Stimulated activated CD4-positive, alpha-beta T cell treated with anti-CD3 and anti-CD28 coated beads, Interleukin-15, amount 100 ng/mL, for 24 hours (primary cell): Measurements from ENCODE around the gene RHBDF2.
A peak's percentile ranks its signal among the peaks of the same experiment; 100 is the strongest.

Experiments used
- DNase-seq: peaks from one replicate; pipeline ENCODE4 v3.0.0-alpha.2; 2020

Gene RHBDF2

DNA sequence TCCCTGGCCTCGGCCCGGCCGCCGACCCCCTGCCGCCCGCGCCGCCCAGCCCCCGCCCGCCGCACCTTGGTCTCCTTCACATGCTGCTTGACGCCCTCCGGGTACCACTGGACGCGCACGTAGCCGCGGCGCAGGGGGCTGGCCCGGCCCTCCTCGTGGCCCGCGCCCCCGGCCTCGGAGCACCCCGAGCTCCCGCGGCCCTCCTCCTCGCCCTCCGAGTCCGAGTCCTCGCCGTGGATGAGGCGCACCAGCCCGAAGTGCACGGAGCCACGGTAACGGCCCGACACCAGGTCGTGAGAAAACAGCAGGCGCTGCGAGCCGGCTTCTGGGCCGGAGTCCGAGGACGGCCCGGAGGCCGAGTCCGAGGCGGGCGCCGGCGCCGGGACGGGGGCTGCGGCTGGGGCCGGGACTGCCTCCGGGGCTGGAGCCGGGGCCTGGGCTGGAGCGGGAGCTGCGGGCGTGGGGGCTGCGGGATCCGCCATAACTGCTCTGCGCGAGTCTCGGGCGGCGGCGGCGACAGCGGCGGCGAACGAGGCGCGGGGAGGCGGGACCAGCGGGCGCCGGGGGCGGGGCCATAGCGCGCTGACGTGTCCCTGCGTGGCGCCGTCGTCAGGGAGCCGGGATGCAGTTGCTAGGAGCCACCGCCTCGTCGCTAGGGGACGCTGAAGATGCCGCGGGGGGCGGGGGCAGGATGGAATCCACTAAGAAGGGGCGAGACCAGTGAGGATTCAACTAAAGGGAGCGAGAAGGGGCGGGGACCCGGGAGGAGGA, 48.4 kb downstream of the RHBDF2 start, which contains the start of gene UBE2O:
Gene UBE2O, minus strand, starts transcription at position 493 of the 771 bp plus-strand sequence. Its CDS starts 11 bp downstream, at position 482.
- peak; percentile 93 for DNase-seq

DNA sequence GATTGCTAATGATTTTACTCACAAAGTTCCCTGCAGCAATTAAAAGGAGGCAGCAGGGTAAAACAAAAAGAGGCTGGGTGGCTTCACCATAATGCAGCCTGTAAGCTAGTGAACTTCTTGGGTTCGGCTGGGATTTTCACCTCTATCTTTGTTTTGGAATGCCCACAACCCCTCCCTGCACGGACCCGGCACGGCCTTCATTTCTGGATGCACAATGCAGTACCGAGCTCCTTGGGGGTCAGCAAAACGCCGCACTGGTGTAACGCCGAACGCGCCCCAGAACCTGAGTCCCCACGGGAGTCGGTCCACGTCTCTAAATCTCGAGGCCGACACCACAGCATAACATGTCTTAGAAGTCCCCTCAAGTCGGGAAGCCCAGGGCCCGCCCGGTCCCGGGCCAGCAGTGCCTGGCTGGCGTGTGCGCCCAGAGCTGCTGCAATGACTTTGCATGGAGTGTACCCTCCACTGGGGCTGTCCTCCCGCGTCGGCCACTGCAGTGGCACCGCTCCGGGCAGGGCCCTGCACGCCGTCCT, 49.0 kb downstream of the RHBDF2 start:
- DNase-seq = no peak

- no peak for DNase-seq
Measured at GRCh38 chr17:76451506-76451905, 49.7 kb downstream of the RHBDF2 start.

DNA sequence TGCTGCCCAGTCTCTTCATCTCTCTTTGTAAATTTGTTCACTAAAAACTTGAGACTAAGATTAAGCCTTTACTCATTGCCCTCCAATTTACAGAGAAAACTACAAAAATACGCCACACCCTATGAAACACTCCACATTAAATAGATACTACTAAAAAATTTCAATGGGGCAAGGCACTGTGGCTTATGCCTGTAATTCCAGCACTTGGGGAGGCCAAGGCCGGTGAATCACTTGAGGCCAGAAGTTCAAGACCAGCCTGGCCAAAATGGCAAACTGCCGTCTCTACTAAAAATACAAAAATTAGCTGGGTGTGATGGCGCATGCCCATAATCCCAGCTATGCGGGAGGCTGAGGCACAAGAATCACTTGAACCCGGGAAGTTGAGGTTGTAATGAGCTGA, 52.1 kb downstream of the RHBDF2 start:
- no peak for DNase-seq

- DNase-seq = peak; percentile 21
Measured at GRCh38 chr17:76447931-76448652, 53.1 kb downstream of the RHBDF2 start.

DNA sequence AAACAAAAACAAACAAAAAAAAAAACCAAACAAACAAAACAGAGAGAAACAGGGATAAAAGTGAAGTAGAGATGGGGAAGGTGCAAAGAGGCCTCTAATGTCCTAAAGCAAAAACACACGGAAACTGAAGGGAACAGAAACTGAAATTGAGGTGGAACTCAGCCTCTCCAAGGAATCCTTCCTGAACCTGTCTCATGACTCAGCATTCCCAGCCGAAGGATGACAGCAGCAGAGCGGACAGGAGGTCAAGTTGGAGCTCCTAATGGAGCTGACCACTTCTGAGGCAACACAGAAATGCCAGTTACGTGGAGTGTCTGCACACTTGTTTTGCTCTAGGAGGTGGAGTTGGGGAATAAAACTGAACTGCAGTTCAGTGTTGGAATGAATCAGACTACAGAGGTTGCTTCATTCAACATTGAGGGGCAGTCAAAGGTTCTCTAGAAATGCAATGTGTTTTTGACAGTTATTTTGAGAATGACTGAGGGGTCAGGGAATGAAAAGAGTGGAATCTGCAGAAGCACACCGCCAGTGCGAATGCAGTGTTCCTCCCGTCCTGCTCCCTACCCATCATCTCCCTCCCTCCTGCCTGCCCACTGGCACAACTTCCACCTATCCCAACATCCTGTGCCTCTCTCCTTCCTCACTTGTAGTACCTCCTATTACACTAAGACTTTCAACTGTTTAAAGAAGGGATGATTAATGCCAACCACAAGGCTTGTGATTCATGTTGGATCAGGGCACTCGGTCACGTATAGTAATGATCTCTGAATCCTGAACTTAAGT, 54.6 kb downstream of the RHBDF2 start:
- no peak for DNase-seq

GRCh38 chr17:76445697-76446448, 55.4 kb downstream of the RHBDF2 start:
- no peak for DNase-seq

DNA sequence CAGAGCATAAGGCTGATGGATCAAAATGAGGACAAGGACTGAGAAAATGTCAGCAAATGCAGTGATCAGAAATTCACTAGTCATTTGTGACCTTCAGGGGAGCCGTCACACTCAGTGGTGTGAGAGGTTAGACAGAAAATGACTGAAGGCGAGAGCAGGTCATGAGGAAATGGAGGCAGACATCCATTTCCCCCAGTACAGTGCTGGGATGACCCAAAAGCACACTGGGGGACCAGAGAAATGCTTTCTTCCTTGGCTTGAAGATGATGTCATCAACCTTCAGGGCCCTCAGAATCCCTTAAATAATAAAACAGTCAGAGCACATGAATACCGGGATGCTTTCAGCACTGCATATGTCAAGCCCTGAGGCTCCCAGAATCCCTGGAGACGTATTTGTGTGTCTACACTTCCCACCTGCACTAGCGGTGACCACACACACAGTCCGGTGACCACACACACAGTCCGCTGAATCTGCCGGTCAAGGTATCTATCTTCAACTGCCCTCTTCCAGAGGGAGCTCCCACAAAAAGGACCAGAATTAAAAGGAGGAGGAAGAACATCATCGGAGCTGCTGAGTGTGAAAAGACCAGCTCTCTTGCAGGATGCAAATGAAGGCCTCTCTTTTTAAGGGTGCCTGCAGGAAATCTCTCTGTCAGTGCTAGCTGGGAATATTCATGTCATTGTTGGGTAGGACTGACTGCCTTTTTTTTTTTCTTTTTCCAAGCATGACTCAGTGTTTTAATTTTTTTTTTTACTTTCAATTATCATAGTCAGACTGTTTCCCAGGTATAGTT, 56.5 kb downstream of the RHBDF2 start:
- DNase-seq = no peak

DNA sequence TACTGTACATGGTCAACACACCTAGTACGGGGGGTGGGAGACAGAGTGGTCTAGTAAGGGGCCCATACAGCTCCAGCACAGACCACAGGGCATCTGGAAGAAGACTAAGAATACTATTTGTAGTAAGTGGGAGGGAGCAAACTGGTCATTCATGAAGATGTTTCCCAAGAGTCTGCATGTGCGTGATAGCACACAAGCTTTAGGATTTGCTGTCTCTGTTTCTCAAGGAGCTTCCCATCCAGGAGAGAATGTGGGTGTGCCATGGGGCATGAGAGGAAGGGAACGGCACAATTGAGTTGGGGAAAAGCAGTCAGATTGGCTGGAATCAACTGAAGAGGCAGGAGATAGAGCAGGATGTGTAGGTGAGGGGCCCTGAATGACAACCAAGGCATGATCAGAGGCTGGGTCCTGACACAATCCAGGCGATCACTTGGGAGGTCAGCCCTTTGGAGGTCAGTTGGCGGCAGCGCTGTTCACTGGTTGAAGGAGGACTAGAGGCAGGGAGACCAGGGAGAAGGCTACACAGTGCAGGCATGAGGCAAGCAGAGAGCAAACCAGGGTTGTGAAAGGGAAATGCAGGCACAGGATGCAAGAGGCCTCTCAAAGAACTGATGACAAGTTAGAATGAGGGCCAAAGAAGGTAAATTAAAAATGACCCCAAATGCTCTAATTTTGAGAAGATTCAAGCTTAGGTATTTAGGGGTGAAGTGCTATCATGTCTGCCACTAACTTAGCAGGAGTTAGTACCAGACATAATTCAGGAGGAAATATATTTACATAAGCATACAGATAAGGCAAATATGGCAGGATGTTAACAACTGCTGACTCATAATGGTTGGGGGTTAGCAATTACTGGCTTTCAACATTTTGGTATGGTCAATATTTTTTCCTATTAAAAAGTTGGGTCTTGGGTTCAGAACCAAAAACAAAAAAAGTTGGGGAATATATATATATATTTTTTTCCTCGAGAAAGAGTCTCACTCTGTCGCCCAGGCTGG, 58.6 kb downstream of the RHBDF2 start:
- no peak for DNase-seq

DNA sequence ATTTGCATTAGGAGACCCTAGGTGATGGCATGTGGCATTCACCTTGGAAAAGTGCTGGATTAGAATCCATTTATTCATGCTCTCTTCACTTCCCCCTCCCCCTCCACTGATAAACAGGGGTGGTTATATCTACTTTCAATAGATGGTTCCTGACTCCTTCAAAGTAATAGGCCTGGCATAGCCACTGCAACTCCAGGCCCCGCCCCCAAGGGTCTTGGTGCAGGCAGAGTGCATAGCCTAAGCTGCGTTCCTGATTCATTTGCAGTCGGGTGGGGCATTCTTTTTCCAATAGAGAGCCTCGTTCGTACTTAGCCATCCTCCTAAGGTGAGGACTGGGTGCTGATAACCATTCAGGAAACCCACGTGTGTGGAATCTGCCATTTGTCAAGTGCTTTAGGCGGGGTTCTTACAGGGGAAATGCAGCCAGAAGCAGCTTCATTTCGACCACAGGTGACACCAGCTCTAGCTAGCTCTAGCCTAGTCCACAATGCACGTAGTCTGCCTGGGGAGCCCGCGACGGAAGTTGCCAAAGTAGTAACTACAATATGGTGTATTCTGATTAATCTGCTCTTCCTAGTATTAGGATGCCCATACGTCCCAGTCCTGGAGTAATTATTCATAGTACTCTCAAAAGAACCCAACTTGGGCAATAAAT, 59.4 kb downstream of the RHBDF2 start:
- no peak for DNase-seq

DNA sequence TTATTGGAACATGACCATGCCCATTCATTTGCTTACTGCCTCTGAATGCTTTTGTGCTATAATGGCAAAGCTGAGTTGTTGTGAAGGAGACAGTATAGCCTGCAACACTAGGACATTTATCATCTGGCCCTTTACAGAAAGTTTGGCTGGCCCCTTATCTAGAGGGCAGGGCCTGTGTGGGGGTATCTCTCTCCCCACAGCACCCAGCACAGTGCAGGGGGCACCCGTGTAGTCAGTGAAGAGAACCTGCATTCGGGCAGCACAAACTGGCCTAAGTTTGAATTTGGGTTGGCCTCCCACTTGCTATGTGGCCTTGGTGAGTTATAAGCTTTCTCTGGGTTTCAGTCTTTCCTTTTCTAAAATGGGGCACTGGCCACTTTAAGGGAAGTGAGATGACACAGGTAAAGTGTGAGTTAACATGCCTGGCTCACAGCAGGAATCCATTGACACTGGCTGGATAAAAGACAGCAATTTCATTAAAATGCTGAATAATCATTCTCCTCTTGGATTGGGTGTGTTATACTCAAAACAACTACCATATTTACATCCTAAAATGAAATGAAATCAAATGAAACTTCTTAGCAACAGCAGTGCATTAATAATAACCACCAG, 60.4 kb downstream of the RHBDF2 start:
- no peak for DNase-seq

GRCh38 chr17:76439314-76439928, 61.8 kb downstream of the RHBDF2 start:
- DNase-seq = no peak

- no peak for DNase-seq
Measured at GRCh38 chr17:76438906-76439305, 62.3 kb downstream of the RHBDF2 start.

DNA sequence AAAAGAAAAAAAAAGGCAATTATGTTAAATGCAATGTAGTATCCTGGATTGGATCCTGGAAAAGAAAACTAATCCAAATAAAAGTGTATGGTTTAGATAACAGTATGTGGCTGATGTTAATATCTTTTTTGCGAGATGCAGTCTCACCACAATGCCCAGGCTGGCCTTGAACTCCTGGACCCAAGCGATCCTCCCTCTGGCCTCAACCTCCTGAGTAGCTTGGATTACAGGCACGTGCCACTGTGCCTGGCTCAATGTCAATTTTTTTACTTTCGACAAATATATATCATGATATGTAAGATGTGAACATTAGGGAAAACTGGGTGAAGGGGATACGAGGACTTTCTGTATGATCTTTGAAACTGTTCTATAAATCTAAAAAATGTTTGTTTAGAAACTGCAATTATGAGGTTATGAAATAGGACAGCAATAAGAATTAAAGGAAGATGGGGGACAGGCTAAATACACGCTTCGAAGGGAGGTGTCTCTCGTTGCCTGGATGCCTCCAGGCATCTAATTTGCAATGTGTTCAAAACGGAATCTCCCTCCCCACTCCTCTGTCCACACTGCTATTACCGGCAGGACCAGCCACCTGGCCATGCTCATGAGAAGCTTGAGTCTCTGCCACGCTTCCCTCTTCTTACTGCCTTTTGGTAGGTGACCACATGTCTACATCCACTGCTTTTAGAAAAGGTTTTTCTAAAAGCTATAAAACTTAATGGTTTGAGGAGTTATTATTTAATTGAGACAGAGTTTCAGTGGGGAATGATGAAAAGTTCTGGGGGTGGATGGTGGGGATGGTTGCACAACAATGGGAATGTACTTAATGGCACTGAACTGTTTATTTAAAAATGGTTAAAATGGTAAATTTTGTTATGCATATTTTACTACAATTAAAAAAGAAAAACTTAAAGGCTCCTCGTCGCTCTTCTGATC, 63.5 kb downstream of the RHBDF2 start:
- no peak for DNase-seq

- no peak for DNase-seq
Measured at GRCh38 chr17:76435751-76436150, 65.5 kb downstream of the RHBDF2 start.

- no peak for DNase-seq
Measured at GRCh38 chr17:76434870-76435269, 66.4 kb downstream of the RHBDF2 start.

DNA sequence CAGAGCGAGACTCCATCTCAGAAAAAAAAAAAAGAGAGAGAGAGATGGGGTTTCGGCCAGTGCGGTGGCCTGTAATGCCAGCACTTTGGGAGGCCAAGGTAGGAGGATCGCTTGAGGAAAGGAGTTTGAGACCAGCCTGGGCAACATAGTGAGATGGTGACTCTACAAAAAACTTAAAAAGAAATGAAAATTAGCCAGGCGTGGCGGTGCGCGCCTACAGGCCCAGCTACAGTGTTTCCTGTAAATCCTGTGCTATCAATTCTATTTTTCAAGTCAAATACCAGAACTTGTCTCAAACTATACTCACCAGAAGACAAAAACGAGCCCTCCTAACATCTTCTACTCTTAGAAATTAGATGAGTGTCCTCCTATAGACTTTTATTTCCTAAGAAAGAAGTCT, 67.5 kb downstream of the RHBDF2 start:
- DNase-seq = no peak
